ENCODE measurements around the gene MAN2B1.

MAN2B1 gene

GRCh38 chr19:12610540-12611360 lies 55.8 kb downstream of the MAN2B1 start, which contains the start of the genes ZNF490 and ZNF791:
Gene ZNF490, minus strand, starts transcription at chr19:12610813. Its CDS starts 133 bp downstream, at chr19:12610680.
Gene ZNF791, plus strand, starts transcription at chr19:12610920. Its CDS starts 160 bp downstream, at chr19:12611080.
- peak; percentile 93 for DNase-seq

GRCh38 chr19:12607631-12608030 lies 58.9 kb downstream of the MAN2B1 start:
- no peak for DNase-seq

- no peak for DNase-seq
These were observed 59.7 kb downstream of the MAN2B1 start for GRCh38 chr19:12606796-12607195.

GRCh38 chr19:12603714-12604113 lies 62.8 kb downstream of the MAN2B1 start:
- DNase-seq: no peak

GRCh38 chr19:12597594-12597993 lies 68.9 kb downstream of the MAN2B1 start:
- no peak for DNase-seq

- no peak for DNase-seq
These were observed 69.5 kb downstream of the MAN2B1 start for GRCh38 chr19:12596927-12597548.

Data from DMS153 (cell line).